HG03097 (cell line): ENCODE measurements around the gene KCNJ1.

Experiments used
- ATAC-seq: cut with Tn5 transposase; IDR thresholded peaks from one replicate; pipeline ENCODE4 v1.9.1; 2021; ENCODE audit not compliant: unreplicated experiment, low FRiP score

Gene KCNJ1

DNA sequence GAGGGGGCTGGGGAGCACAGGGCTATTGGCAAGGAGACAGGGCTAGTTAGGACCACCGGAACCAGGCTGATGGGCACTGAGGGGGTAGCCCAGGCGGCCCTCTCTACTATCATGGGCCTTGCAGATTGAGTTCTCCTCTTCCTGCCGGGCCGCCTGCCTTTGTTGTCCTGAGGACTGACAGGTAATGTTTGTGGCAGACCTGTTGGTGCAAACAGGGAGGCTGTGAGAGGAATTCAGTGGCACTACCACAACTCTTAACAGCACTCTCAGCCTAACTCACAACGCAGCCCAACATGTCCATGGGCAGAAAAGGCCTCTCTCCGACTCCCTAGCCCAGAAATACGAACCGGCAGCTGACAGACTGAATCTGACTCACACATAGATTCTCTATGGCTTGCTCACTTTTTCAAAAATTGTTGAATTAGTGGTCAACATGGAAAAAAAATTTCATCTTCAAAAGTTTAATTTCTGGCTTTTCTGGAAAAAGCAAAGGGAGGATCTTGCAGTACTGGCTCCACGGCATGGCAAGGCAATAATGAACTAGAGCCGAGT, 35.5 kb upstream of the KCNJ1 start:
- no peak for ATAC-seq

- ATAC-seq = no peak
Measured at GRCh38 chr11:128901653-128902514, 34.8 kb upstream of the KCNJ1 start.

- no peak for ATAC-seq
Measured at GRCh38 chr11:128900468-128900867, 33.4 kb upstream of the KCNJ1 start.

GRCh38 chr11:128898580-128899344, 31.7 kb upstream of the KCNJ1 start:
- no peak for ATAC-seq

GRCh38 chr11:128897826-128898225, 30.7 kb upstream of the KCNJ1 start:
- no peak for ATAC-seq

DNA sequence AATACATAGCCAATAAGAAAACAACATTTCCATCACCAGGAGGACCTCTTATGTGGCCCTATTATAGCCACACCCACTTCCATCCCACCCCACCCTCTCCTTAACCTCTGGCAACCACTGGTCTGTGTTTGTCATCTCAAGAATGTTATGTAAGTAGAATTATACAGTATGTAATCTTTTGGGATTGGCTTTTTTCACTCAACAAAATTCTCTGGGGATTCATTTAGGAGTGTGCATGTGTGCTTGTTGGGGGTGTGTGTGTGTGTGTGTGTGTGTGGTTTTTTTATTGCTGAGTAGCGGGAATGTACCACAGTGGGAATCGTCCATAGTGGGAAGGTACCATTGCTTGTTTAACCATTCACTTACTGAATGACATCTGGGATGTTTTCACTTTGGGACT, 29.3 kb upstream of the KCNJ1 start:
- no peak for ATAC-seq

GRCh38 chr11:128895526-128895925, 28.4 kb upstream of the KCNJ1 start:
- no peak for ATAC-seq

DNA sequence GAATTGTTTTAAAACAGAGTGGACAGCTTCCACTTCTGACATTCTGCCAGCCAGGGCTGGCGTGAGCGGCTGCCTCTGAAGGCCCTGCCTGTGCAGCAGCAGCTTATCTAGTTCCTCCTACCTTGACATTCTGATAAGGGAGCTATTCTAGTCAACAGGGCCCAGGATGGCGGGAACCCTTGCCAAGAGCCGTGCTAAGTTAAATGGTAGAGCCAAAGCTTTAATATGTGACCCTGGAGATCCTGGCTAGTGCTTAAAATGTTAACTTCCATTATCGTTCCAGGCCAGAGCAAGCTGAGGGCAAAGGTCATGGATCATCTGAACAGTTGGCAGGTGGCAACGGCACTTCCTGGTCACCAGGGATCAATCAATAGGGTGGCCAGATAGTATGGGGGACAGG, 27.6 kb upstream of the KCNJ1 start:
- no peak for ATAC-seq

GRCh38 chr11:128894286-128894681, 27.2 kb upstream of the KCNJ1 start:
- ATAC-seq = no peak

- ATAC-seq = peak; percentile 57
Measured at GRCh38 chr11:128893578-128894285, 26.6 kb upstream of the KCNJ1 start.

DNA sequence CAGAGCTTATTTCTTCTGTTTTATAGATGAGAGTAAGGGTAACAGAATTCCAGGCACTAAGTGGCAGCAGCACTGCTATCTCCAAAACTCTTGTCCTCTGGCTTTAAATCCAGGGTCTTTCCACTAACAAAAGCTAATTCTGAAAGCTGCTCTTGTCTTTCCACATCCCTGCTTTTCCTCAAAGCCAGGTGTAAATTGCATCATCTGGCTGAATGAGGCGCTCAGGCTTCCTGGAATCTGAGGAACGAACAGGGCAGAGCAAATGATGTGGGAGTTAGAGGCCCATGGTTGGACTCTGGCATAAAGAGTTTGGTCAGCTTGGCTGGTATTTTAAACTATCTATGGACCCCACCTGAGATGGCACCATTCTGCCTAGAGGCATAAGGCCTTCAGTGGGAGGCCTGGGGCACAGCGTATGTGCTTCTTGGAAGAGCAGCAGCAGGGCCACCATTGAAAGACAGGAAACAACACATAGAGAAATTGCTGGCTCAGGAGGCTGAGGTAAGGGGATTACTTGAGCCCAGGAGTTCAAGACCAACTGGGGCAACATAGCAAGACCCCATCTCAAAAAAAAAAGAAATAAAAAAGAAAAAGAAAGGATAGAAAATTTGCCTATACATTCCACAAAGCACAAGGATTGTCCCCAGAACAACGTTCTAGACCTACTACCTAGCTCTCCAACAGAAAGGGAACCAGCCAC, 25.9 kb upstream of the KCNJ1 start:
- no peak for ATAC-seq

DNA sequence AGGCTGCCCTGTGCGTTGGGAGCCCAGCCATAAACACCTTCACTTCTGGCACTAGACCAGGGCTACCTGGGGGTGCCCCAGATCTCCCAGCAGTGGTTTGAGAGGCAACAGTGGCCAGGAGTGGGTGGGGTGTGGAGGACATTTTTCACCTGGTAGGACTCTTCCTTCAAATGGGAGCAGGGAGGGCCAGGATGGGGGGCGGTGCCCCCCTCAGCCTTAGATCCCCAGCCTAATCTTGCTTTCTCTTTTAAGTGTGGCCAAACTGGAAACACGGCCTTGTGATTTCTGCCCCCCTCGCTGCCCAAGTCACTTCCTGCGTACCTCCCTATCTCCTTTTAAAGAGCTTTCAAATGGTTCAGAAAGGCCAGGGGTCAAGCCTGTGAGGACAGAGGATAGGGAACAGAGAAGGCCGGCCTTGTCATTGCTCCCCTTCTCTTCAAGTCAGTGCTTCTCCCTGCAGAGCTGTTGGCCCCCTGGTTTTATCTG, 24.9 kb upstream of the KCNJ1 start:
- ATAC-seq = peak; percentile 42

GRCh38 chr11:128890543-128891368, 23.7 kb upstream of the KCNJ1 start, which contains the start of gene KCNJ5:
Gene KCNJ5, plus strand, starts transcription at chr11:128891356. Its CDS starts 19,918 bp downstream, at chr11:128911274.
- ATAC-seq = no peak

DNA sequence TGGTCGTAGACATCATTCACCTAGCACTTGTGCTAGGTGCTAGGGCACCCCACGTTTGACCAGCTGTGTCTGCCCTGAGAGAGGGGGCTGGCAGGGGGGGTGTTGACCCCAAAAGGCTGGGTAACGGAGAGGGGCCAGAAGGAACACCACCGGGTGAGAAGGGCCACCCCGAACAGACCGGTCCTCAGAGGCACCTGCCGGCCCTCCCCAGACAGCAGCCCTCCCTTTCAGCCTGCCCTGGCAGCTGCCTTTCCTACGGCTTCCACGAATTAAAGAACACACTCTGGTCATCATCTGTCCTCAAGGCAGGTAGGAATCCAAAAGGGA, 23.1 kb upstream of the KCNJ1 start:
- ATAC-seq = no peak

DNA sequence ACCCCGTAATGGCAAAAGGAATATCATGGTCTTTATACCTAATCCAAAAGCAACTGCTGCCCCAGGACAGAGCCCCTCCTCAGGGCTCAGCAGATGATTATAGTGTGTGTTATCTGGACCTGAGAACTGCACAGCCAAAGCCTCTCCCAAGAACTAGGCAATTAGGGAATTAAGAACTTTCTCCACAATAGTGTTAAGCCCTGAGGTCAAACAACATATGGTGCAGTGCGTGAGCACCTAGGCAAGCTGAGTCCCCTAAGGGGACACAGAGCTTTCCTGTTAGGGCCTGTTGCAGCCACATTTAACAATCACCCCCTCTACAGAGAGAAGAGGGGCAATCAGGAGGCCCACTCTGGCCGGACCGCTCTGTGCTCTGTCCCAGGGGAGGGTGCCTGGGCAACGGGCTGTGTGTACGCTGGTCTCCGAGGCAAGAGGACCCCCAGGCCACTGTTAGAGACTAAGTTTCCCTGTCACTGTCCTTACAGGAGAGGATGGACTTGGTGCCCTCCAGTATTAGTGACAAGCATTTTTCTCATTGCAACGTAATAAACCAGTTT, 22.6 kb upstream of the KCNJ1 start:
- no peak for ATAC-seq

- ATAC-seq = no peak
Measured at GRCh38 chr11:128888034-128888985, 21.2 kb upstream of the KCNJ1 start.

DNA sequence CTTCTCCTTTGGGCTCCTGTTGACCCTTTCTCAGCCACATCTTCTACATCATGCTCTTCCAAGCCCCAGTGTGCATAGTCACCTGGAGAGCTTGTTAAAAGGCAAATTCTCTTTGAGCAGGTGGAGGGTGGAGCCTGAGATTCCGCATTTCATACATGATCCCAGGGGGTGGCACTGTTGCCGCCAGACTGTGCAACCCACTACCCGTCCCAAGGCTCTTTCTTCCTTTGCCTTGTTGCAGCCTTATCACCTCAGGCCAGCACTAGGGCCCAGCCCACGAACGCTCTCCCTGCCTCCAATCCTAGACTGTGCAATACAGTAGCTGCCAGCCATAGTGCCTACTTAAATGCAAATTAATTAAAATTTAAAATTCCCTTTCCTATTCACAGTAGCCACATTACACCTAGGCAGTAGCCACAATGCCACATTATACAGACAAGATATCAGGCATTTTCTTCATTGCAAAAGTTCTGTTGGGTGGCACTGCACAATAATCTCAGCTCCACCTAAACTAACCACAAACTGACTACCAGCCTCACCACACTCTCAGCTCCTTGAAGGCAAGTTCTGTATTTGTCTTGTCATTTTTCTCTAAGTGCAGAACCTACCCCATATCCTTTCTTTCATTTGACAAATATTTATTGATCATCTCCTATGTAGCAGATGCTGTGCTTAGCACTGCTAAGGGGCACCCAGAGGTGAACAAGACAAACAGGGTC, 19.5 kb upstream of the KCNJ1 start:
- no peak for ATAC-seq
